ENCODE results near the gene LRRC41.

DNA sequence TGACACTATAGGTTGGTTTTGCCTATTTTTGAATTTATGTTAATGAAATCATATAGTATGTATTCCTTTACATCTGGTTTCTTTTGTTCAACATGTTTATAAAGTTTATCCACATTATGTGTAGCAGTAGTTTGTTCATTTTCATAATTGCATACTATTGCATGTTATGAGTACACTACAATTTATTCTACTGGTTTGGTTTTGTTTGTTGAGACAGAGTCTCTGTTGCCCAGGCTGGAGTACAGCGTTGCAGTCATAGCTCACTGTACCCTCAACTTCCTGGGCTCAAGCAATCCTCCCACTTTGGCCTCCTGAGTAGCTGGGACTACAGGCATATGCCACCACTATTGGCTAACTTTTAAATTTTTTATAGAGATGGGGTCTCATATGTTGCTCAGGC is 34.8 kb downstream of the LRRC41 start:
- no peak for TF ChIP-seq POLR2A (IDR thresholded peaks at IDR 0.05)
- TF ChIP-seq EP300 (IDR thresholded peaks at IDR 0.05) = no peak
- TF ChIP-seq, protein P1, sequence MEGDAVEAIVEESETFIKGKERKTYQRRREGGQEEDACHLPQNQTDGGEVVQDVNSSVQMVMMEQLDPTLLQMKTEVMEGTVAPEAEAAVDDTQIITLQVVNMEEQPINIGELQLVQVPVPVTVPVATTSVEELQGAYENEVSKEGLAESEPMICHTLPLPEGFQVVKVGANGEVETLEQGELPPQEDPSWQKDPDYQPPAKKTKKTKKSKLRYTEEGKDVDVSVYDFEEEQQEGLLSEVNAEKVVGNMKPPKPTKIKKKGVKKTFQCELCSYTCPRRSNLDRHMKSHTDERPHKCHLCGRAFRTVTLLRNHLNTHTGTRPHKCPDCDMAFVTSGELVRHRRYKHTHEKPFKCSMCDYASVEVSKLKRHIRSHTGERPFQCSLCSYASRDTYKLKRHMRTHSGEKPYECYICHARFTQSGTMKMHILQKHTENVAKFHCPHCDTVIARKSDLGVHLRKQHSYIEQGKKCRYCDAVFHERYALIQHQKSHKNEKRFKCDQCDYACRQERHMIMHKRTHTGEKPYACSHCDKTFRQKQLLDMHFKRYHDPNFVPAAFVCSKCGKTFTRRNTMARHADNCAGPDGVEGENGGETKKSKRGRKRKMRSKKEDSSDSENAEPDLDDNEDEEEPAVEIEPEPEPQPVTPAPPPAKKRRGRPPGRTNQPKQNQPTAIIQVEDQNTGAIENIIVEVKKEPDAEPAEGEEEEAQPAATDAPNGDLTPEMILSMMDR (IDR thresholded peaks at IDR 0.05) = no peak
